GM18867 (cell line): Measurements from ENCODE around the gene IFI30.
A peak's percentile ranks its signal among the peaks of the same experiment; 100 is the strongest.
"Not testable (repeated sequence)": the region's sequence is repeated elsewhere in the genome, so short reads cannot be mapped to it uniquely, and the experiment has no call there.

Source experiments
- ATAC-seq: cut with Tn5 transposase; IDR thresholded peaks from one replicate; pipeline ENCODE4 v1.9.1; 2021; ENCODE audit warnings: mild to moderate bottlenecking, moderate library complexity; ENCODE audit not compliant: unreplicated experiment

Gene IFI30

DNA sequence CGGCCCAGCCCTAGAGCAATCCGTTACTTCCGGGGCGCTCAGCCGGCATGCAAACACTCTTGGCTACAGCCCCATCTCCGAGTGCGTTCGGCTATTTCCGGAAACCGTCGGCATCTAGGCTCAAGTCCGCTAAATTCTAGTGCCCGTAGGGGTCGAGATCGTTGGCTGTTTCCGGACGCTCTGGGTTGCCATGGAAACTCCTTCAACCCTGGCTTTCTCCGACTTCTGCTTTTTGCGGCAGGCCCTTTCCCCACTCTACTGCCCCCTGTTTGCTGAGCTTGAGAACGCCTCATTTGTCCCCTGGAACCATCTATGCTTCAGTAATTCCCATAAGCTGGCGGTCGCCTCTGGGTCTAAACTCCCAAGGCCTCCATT, 21.2 kb upstream of the IFI30 start:
- peak; percentile 65 for ATAC-seq

- peak; percentile 69 for ATAC-seq
These were observed 20.6 kb upstream of the IFI30 start, which contains the start of gene PIK3R2 for GRCh38 chr19:18152817-18153555. Gene PIK3R2, plus strand, starts transcription at chr19:18153163. Its CDS starts 2,717 bp downstream, at chr19:18155880.

- no peak for ATAC-seq
These were observed 20.0 kb upstream of the IFI30 start for GRCh38 chr19:18153556-18154134.

- ATAC-seq: no peak
These were observed 18.2 kb upstream of the IFI30 start for GRCh38 chr19:18155095-18156087.

GRCh38 chr19:18156268-18156667, 17.3 kb upstream of the IFI30 start:
- ATAC-seq: no peak

- ATAC-seq: no peak
These were observed 16.7 kb upstream of the IFI30 start for GRCh38 chr19:18156841-18157464.

- ATAC-seq: no peak
These were observed 16.0 kb upstream of the IFI30 start for GRCh38 chr19:18157465-18158063.

- no peak for ATAC-seq
These were observed 15.1 kb upstream of the IFI30 start for GRCh38 chr19:18158467-18158866.

GRCh38 chr19:18159059-18159616, 14.5 kb upstream of the IFI30 start:
- ATAC-seq: not testable (repeated sequence)

- no peak for ATAC-seq
These were observed 13.8 kb upstream of the IFI30 start for GRCh38 chr19:18159810-18160209.

DNA sequence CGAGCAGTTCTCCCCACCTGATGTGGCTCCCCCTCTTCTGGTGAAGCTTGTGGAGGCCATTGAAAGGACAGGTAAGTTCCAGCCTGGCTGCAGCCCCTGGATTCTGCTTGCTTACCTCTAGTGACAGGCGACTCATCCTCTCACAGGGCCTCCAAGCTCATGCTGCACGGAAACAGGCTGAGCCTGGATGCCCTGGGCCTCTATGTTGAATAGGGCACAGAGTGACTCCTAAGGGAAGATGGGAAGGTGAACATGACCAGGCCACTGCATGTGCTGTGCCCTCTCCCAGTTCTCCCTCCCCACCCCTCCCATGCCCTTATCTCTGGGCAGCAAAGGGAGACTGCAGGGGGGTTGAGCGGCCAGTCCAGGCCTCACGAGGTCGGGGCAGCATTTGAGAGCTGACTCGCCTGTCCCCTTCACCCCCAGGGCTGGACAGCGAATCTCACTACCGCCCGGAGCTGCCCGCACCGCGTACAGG, 13.1 kb upstream of the IFI30 start:
- no peak for ATAC-seq

DNA sequence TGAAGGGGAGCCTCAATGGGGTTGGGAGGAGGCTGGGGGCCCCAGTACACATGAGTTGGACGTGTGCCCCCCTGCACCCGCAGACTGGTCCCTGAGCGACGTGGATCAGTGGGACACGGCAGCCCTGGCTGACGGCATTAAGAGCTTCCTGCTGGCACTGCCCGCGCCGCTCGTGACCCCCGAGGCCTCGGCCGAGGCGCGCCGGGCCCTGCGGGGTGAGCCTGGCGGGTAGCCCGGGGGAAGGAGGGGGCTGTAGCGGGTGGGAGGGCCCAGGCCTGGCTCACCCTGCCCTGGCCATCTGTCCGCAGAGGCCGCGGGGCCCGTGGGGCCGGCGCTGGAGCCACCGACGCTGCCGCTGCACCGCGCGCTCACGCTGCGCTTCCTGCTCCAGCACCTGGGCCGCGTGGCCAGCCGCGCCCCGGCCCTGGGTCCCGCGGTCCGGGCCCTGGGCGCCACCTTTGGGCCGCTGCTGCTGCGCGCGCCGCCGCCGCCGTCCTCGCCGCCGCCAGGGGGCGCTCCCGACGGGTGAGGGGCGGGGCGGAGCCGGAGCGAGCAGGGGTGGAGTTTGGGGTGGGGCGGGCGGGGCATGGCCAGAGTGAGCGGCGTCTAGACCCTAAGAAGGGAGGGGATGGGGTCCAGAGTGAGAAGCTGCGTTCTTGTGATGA, 12.5 kb upstream of the IFI30 start:
- peak; percentile 62 for ATAC-seq

DNA sequence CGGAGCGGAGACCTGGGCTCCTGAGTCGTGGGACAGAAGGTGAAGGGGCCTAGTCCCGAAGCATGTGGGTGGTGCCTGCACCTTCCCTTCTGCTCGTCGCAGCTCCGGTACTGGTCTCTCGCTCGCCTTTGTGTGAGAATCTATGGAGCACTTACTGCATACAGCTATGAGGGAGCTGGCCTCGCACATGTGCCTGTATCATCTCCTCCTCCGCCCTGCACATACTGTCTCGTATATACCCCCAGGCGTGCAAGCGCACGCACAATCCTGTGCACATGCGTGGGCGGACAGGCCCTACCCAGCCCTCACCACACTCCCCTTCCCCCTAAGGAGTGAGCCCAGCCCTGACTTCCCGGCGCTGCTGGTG, 12.0 kb upstream of the IFI30 start:
- ATAC-seq: peak; percentile 4

DNA sequence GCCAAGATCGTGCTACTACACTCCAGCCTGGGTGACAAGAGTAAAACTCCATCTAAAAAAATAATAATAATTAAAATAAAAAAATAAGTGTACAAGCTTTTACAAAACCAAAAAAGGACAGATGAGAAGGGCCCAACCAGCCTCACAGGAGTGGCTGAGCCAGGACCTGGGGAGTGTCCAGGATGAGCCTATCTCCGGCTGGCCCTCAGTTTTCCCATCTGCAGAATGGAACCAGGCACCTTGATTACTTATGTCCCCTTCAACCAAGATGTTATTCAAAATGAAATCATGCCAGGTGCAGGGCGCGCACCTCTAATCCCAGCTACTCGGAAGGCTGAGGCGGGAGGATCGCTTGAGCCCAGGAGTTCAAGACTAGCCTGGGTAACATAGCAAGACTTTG, 9.5 kb upstream of the IFI30 start:
- no peak for ATAC-seq

GRCh38 chr19:18165794-18166544, 7.6 kb upstream of the IFI30 start:
- no peak for ATAC-seq

DNA sequence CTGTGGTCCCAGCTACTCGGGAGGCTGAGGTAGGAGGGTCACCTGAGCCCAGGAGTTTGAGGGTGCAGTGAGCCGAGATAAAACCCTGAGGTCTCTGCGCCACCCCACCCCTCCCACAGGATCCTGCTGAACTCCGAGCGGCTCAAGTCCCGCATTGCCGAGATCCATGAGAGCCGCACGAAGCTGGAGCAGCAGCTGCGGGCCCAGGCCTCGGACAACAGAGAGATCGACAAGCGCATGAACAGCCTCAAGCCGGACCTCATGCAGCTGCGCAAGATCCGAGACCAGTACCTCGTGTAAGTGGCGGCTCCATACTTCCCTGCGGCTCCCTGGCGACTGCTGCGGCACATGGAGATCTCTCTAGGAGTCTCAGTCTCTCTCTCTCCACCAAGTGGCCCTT, 6.6 kb upstream of the IFI30 start:
- no peak for ATAC-seq

GRCh38 chr19:18167975-18168645, 5.5 kb upstream of the IFI30 start:
- no peak for ATAC-seq

DNA sequence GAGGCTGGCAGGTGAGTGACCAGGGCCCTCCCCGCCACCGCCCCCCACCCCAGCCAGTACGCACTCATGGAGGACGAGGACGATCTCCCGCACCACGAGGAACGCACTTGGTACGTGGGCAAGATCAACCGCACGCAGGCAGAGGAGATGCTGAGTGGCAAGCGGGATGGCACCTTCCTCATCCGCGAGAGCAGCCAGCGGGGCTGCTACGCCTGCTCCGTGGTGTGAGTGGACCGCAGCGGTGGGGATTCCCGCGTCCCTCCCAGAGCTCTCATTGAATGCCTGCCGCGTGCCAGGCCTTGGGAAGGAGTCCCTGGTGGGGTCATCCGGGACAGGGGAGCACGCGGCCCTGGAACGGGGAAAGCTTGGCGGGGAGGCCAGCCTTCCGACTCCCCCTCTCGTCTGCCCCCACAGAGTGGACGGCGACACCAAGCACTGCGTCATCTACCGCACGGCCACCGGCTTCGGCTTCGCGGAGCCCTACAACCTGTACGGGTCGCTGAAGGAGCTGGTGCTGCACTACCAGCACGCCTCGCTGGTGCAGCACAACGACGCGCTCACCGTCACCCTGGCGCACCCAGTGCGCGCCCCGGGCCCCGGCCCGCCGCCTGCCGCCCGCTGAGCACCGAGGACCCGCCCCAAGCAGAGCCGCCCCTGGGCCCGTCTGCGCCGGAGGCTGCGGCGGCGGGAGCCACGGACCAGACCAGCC, 4.8 kb upstream of the IFI30 start:
- ATAC-seq: no peak
